ENCODE data around the gene OTULIN. TPM values are rescaled to one million over a fixed set of nuclear protein-coding genes. Genes with fewer than 3 reads are reported as not detected.

The OTULIN gene
- total RNA-seq, 4 donors from 2014 or later = 5.0 to 30.1 (median 17.8) TPM

DNA sequence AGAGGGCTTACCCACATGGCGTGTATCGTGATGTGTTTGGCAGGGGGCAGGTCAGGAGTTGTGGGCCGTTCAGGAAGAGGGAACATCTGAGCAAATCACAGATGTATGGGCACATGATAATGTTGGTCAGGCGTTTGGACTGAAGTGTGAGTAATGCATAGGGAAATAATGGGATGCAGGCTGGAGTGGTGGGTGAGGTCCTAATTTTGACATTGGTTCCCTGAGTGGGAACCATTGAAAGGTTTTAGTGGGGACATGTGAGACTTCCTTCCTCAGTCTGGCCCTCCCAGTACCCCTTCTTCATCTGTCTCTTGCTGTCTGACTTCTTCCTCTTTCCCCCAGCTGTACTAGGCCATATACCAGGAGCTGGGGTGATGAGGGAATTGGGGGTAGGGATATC, 7.6 kb downstream of the OTULIN start:
- H3K9me3 ChIP-seq = no peaks in the 10 kb centered on the region
- DNase-seq = no peak
- no peaks in the 10 kb centered on the region for H3K27me3 ChIP-seq
- H3K4me1 ChIP-seq = peaks cover 0 to 4% of the 10 kb centered on the region in 2 donors
- H3K27ac ChIP-seq = no peak overlapping the region
- intact Hi-C loops (cut with DNase I; ENCODE audit: low total_unique reads) = no loop called here
- H3K4me3 ChIP-seq = no peak overlapping the region
- TF ChIP-seq, protein P1, sequence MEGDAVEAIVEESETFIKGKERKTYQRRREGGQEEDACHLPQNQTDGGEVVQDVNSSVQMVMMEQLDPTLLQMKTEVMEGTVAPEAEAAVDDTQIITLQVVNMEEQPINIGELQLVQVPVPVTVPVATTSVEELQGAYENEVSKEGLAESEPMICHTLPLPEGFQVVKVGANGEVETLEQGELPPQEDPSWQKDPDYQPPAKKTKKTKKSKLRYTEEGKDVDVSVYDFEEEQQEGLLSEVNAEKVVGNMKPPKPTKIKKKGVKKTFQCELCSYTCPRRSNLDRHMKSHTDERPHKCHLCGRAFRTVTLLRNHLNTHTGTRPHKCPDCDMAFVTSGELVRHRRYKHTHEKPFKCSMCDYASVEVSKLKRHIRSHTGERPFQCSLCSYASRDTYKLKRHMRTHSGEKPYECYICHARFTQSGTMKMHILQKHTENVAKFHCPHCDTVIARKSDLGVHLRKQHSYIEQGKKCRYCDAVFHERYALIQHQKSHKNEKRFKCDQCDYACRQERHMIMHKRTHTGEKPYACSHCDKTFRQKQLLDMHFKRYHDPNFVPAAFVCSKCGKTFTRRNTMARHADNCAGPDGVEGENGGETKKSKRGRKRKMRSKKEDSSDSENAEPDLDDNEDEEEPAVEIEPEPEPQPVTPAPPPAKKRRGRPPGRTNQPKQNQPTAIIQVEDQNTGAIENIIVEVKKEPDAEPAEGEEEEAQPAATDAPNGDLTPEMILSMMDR (IDR thresholded peaks at IDR 0.05) = no peak
- no peak for TF ChIP-seq POLR2A (IDR thresholded peaks at IDR 0.05)
- no peaks in the 10 kb centered on the region for H3K36me3 ChIP-seq

DNA sequence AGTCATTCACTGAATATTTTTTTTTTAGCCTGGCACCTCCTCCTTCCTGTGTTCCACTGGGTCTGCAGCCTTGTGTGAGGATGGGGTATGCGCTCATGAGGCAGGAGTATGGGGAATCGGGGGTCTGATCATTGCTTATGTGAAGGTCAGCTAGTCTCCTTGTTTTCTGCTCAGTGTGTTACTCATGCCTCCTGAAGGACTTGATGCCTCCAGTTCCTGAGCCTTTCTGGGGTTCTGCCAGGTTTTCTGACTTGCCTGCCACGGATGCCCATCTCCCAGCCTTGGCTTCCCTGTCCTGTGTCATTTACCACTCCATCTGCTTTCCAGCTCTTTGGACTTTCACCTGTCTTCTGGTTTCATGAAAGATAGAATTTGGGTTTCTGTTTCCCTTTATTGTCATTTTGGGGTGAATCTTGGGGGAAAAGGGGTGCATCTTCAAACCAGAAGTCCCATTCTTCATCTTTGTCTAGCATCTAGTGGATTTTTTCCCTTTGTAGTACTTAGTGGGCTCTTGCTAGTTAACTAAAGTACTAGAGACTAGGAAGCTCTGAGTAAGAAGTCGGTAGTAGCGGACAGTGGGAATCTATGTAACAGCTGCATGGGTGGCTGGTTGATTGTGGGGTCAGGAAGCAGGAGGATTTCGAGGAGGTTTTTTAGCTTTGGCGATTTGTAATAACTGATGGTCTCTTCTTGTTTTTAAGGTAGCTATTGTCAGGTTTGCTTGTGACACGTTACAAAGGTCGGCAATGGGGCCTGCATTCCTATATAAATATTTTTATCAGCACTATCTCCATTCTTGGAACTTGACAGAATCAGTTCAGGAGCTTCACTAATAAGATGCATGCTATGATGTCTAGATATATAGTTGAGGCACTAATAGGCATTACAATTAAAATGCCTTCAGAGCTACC, 8.2 kb downstream of the OTULIN start:
- DNase-seq = no peak
- no peaks in the 10 kb centered on the region for H3K27me3 ChIP-seq
- no peak overlapping the region for H3K27ac ChIP-seq
- intact Hi-C loops (cut with DNase I; ENCODE audit: low total_unique reads) = no loop called here
- TF ChIP-seq, protein P1 (IDR thresholded peaks at IDR 0.05) = no peak
- TF ChIP-seq POLR2A (IDR thresholded peaks at IDR 0.05) = no peak
- no peak overlapping the region for H3K4me3 ChIP-seq
- H3K9me3 ChIP-seq = no peaks in the 10 kb centered on the region
- H3K36me3 ChIP-seq = no peaks in the 10 kb centered on the region
- peaks cover 0 to 4% of the 10 kb centered on the region in 2 donors for H3K4me1 ChIP-seq

DNA sequence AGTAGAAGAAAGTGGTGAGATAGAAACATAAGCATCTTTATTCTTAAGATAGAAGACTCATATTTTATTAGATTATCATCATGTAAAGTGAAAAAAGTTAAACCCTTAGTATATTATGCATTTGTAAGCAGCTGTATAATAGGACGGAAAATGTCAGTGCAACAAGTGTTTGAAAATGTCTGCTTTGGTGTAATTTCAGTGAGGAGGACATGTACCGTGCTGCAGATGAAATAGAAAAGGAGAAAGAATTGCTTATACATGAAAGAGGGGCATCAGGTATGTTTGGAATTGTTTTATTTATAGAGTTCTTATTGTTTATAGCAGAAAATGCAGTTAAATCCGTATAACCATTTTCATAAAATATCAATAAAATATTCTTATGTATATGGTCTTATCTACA, 8.9 kb downstream of the OTULIN start:
- intact Hi-C loops (cut with DNase I; ENCODE audit: low total_unique reads) = no loop called here
- Histone ChIP-seq H3K4me3 (no peak overlapping the region), H3K9me3 (no peaks in the 10 kb centered on the region), H3K27ac (no peak overlapping the region), H3K27me3 (no peaks in the 10 kb centered on the region), H3K36me3 (no peaks in the 10 kb centered on the region), H3K4me1 (peaks cover 0 to 4% of the 10 kb centered on the region in 2 donors)
- DNase-seq = no peak
- no peak for TF ChIP-seq POLR2A (IDR thresholded peaks at IDR 0.05)
- TF ChIP-seq, protein P1 (IDR thresholded peaks at IDR 0.05) = no peak

DNA sequence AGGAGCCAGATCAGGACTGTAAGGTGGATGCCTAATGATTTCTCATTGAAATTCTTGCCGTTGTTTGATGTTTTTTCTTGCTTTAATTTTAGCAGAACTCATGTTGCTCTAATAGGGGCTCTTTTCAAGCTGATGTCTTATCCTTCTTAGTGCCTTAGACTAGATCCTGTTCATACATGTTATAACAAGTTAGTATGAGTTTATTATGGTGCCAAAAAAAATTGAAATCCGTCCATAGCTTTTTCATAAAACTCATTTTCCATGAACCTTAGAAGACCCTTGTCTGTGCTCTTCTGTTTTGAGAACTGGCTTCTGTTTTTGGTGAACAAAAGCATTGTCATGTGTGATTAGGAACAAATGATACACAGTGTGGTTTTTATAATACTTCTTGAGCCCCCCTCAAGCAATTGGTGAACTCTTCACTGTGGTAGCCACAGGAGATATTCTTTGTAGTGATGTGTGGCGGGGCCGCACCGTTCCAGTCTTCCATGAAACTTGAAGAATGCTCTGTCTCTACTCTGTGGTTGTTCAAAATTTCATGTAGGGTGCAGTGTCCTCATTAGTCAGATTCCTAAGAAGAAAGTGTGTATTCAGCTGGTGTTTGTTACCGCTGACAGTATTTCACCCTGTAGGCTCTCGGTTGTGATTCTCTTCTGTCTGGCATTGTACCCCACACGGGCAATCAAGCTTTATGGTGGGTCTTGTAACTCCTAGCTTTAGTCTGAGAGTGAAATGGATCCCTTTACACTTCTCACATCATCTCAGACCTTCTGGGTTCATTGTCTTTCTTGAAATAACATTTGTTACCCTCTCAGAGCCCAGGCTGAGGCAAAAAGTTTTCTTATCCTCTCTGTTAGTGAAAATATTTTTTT, 10.7 kb downstream of the OTULIN start:
- H3K9me3 ChIP-seq = no peaks in the 10 kb centered on the region
- H3K4me1 ChIP-seq = peaks cover 0 to 4% of the 10 kb centered on the region in 2 donors
- H3K36me3 ChIP-seq = no peaks in the 10 kb centered on the region
- TF ChIP-seq, protein P1 (IDR thresholded peaks at IDR 0.05) = no peak
- no peak for TF ChIP-seq POLR2A (IDR thresholded peaks at IDR 0.05)
- no peak overlapping the region for H3K4me3 ChIP-seq
- intact Hi-C loops (cut with DNase I; ENCODE audit: low total_unique reads) = no loop called here
- no peak overlapping the region for H3K27ac ChIP-seq
- H3K27me3 ChIP-seq = no peaks in the 10 kb centered on the region
- DNase-seq = no peak

Measured in uterus (tissue), 4 donors.